GM10266 (cell line): ENCODE measurements around the gene SORT1.

Experiments used
- DNase-seq: peaks from one replicate; pipeline ENCODE4 v3.0.0; 2012; ENCODE audit errors: extremely low spot score
- TF ChIP-seq, protein P1 (sequence below): IDR thresholded peaks from 2 replicates; pipeline ENCODE4 v1.5.1; 2012; ENCODE audit warnings: mild to moderate bottlenecking, low read depth; ENCODE audit not compliant: control insufficient read depth, insufficient read depth; ENCODE audit errors: missing control alignments

SORT1 gene

DNA sequence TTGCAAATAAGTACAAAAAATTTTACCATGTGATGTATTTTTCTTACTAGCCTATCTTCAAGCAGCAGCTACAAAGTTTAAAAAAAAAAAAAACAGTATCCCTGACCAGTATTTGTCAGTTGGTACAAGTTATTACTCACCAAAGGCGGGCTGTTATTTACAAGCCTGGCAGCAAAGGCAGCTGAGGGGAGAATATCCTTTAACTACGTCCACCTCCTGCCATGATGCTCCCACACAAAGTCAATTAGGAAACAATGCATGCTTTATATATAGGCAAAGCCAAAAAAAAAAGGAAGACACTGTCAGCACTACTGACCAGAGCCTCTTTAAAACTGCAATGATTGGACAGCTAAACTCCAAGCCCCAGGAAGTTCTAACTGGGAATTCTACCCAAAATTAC is 14.8 kb upstream of the SORT1 start:
- no peak for DNase-seq

DNA sequence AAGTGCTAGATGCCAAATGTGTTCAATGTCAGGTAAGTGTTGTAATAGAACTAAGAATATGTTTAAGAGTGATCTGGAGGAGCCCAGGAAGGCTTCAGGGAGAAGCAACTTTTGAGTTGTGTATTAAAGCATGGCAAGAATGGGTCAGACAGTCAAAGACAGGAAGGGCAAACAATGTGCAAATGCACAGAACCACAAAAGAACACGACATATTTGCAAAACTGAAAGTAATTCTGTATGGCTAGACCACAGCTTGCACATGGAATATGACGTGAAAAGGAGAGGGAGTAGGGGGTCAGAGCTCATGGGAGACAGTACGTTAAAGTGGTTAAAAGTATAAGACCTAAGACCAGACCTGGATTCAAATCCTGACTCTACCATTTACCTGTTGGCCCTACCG is 7.1 kb upstream of the SORT1 start:
- no peak for DNase-seq
- TF ChIP-seq, protein P1, sequence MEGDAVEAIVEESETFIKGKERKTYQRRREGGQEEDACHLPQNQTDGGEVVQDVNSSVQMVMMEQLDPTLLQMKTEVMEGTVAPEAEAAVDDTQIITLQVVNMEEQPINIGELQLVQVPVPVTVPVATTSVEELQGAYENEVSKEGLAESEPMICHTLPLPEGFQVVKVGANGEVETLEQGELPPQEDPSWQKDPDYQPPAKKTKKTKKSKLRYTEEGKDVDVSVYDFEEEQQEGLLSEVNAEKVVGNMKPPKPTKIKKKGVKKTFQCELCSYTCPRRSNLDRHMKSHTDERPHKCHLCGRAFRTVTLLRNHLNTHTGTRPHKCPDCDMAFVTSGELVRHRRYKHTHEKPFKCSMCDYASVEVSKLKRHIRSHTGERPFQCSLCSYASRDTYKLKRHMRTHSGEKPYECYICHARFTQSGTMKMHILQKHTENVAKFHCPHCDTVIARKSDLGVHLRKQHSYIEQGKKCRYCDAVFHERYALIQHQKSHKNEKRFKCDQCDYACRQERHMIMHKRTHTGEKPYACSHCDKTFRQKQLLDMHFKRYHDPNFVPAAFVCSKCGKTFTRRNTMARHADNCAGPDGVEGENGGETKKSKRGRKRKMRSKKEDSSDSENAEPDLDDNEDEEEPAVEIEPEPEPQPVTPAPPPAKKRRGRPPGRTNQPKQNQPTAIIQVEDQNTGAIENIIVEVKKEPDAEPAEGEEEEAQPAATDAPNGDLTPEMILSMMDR = no peak

More for the DNA sequence above, 14.8 kb upstream of the SORT1 start:
- TF ChIP-seq, protein P1 = no peak

DNA sequence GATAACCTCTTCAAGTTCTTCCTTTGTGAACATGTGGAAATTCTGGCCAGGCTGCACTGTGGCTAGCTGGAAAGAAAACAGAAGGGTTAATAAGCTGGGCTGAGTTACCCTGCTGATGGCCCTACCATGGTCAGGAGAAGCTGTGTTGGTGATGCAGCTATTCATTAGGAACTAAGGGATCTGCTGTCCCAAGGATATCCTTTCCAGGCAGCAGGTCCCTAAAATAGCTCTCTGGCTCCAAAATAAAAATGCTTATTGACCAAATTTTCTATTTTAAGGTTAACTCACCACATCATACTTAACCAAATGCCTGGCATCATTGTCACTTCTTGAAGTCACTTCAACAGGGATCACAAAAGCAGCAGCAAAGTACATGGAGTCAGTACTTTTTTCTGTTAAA is 4.3 kb upstream of the SORT1 start:
- DNase-seq = no peak
- TF ChIP-seq, protein P1 = no peak

DNA sequence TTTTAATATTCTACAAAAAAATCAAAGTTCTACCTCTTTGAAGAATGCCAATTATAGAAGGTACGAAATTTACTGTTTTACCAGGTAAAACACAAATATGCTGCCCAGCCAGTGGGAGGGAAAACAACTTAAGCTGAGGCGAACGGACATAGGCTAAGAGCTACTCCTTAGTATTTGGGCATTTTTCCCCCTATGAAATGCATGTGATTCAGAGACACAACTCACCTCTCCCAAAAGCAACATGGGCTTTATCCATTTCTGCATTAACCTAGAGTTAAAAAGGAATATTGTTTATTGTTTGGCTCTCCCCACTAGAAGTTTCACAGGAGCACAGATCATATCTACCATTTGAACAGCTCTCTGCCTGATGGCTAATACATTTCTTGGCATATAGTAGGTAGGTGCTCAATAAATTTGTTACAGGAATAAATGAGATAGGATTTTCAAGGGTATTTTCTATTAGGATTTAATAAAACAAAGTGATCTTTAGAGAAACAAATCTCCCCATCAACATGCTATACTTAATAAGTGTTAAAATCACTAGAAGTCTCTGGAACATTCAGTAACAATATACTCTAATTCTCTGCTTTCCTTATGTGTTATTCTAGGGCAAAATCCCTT is 2.4 kb upstream of the SORT1 start:
- DNase-seq = no peak
- TF ChIP-seq, protein P1 = no peak

DNA sequence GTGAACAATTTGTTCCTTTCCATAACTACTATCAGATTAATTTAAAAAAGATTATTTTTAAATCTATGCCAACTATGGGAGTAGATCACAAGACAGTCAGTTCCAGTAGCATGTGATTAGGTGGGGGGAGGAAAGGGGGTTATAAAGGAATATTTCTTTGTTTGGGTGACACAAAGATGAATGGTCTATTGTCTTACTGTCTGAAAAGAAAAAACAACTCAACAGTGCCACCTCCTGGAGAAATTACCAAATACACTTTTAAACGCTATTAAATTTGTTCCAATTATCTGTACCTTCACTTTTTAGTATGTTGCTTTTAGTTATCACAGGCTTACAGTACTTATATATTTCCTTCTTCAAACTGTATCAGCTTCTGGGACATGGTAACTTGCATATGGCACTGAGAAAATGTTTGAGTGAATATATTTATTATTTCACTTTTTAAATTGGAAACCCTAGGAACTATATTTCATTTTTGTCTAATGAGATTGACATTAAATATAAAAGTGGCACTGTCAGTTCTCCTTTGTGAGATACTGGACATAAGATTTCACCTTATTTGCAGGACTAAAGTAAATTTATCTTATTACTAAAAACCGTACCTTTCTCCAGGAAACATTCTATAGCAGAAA is 1.7 kb upstream of the SORT1 start:
- DNase-seq = peak; percentile 61
- TF ChIP-seq, protein P1 = peak; percentile 45

DNA sequence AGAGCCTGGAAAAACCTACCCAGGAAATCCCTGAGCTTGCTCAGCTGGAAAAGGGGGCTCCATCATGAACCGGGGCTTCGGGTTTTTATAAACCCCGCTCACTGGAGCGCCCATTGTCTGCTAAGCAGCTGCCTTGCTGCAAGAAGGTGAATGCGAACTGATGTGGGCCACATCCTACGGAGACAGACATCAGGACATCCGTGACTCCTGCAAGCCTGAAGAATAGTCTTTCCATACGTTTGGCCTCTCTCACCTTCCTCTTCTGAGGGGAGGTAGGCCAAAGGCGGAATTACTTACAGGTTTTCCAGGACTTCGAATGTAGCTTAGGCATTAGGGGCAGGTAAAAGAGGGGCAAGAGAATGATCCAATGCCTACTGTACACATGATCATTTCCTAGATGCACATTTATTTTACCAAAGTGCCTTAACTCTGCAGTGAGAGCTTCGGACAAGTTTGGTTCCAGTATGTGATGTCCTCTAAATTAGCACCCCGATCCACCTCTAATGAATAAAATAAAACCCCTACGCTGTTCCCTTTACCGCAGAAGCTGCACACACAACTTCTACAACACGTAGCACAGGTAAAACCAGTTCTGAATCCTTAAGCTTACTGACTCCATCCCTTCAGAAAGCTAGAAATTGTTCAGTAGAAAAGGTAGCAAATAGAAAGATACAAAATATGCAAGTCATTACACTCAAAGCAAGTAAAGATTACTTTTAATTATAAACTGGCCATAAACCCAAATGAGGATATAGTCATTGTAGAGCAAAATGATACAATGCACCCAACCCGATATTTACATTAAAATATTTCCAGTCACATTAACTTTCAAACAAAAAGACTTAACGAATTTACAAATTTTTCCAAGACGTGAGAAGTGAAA is 866 bp upstream of the SORT1 start:
- TF ChIP-seq, protein P1 = no peak
- no peak for DNase-seq
